Osteoblast (primary cell): ENCODE data around the gene KICS2. TPM values are rescaled to one million over a fixed set of nuclear protein-coding genes. Genes with fewer than 3 reads are reported as not detected.

Source experiments
- DNase-seq: peaks from one replicate; pipeline ENCODE4 v3.0.0; 2011; ENCODE audit warnings: low spot score, mixed read lengths; ENCODE audit not compliant: insufficient read length; ENCODE audit errors: missing footprints
- H2AFZ ChIP-seq: 2 replicates; pipeline ENCODE4 v1.6.0; 2011; ENCODE audit warnings: mild to moderate bottlenecking, low read length
- H3K27ac ChIP-seq: 2 replicates; pipeline ENCODE4 v1.5.1; 2011; ENCODE audit warnings: mild to moderate bottlenecking, low read depth, low read length, moderate library complexity
- H3K27me3 ChIP-seq: 2 replicates; pipeline ENCODE4 v1.6.0; 2012; ENCODE audit warnings: mild to moderate bottlenecking, control low read depth, inconsistent platforms, low read length, moderate library complexity; ENCODE audit not compliant: insufficient read depth
- H3K36me3 ChIP-seq: 2 replicates; pipeline ENCODE4 v1.5.1; 2011; ENCODE audit warnings: mild to moderate bottlenecking, low read length, control low read depth, moderate library complexity; ENCODE audit not compliant: insufficient read depth
- H3K4me1 ChIP-seq: 2 replicates; pipeline ENCODE4 v1.5.1; 2011; ENCODE audit warnings: mild to moderate bottlenecking, low read length, control low read depth, moderate library complexity; ENCODE audit not compliant: insufficient read depth
- H3K4me2 ChIP-seq: 2 replicates; pipeline ENCODE4 v1.6.0; 2011; ENCODE audit warnings: mild to moderate bottlenecking, low read length; ENCODE audit not compliant: insufficient read depth
- H3K4me3 ChIP-seq: fragments of 200-600 bp; sonication (generic); 3 replicates; pipeline ENCODE4 v1.5.1; 2012; ENCODE audit warnings: mild to moderate bottlenecking, low read length, inconsistent platforms; ENCODE audit not compliant: insufficient read depth
- H3K79me2 ChIP-seq: 2 replicates; pipeline ENCODE4 v1.6.0; 2012; ENCODE audit warnings: mild to moderate bottlenecking, low read length, control low read depth, inconsistent platforms; ENCODE audit not compliant: insufficient read depth
- H3K9me3 ChIP-seq: 2 replicates; pipeline ENCODE4 v1.5.1; 2011; ENCODE audit warnings: low read depth, low read length, control low read depth
- H4K20me1 ChIP-seq: 2 replicates; pipeline ENCODE4 v1.6.0; 2012; ENCODE audit warnings: mild to moderate bottlenecking, low read length, control low read depth; ENCODE audit not compliant: insufficient read depth
- CTCF ChIP-seq: IDR thresholded peaks from 2 replicates; pipeline ENCODE4 v1.5.1; 2011; ENCODE audit warnings: mild to moderate bottlenecking, low read depth, low read length, moderate library complexity; ENCODE audit errors: extremely low read depth
- small RNA-seq: library from RNA; depleted of rRNA; stranded (forward); fragments of <200 nt; gene quantifications from one replicate; pipeline ENCODE3, GENCODE V24; 2012
- total RNA-seq: library from RNA; depleted of rRNA; stranded (reverse); fragments of >200 nt; gene quantifications from 2 replicates; pipeline ENCODE4 v1.2.3, GENCODE V29; 2012

The KICS2 gene
- total RNA-seq, 1 donor: 5.4 TPM

- TF ChIP-seq CTCF: no peak
- no peak overlapping the region for H2AFZ ChIP-seq
- H3K36me3 ChIP-seq: no peaks in the 10 kb centered on the region
- H3K27ac ChIP-seq: no peak overlapping the region
- H3K9me3 ChIP-seq: no peaks in the 10 kb centered on the region
- no peak overlapping the region for H3K4me2 ChIP-seq
- no peak for DNase-seq
- no peaks in the 10 kb centered on the region for H3K27me3 ChIP-seq
- no peaks in the 10 kb centered on the region for H4K20me1 ChIP-seq
- no peak overlapping the region for H3K4me3 ChIP-seq
- peaks cover 49% of the 10 kb centered on the region for H3K4me1 ChIP-seq
- no peaks in the 10 kb centered on the region for H3K79me2 ChIP-seq
Measured at GRCh38 chr12:64175254-64175945, 46.7 kb downstream of the KICS2 start.

- H2AFZ ChIP-seq: no peak overlapping the region
- TF ChIP-seq CTCF: no peak
- DNase-seq: no peak
- no peak overlapping the region for H3K27ac ChIP-seq
- no peaks in the 10 kb centered on the region for H3K36me3 ChIP-seq
- H3K4me3 ChIP-seq: no peak overlapping the region
- H4K20me1 ChIP-seq: no peaks in the 10 kb centered on the region
- H3K79me2 ChIP-seq: no peaks in the 10 kb centered on the region
- H3K9me3 ChIP-seq: no peaks in the 10 kb centered on the region
- no peaks in the 10 kb centered on the region for H3K27me3 ChIP-seq
- no peak overlapping the region for H3K4me2 ChIP-seq
- H3K4me1 ChIP-seq: peaks cover 43% of the 10 kb centered on the region
Measured at GRCh38 chr12:64173456-64173855, 48.6 kb downstream of the KICS2 start.

Small RNA genes within 50 kb of the gene (small RNA-seq; reads per million reads assigned to genes)
- gene RNU5A-7P: not detected
- not detected for gene RNU6-1009P

Other genes with a start within 250 kb of the KICS2 start
- gene C12orf56, start 168.5 kb upstream of the KICS2 start, total RNA-seq: under 0.01 and 0.36 TPM in 2 replicates
- gene XPOT, start 182.1 kb upstream of the KICS2 start, total RNA-seq: 208 and 217 TPM in 2 replicates
- 34.8 and 36.2 TPM in 2 replicates for gene TBK1, start 229.8 kb upstream of the KICS2 start, total RNA-seq